Karpas-422 (cell line): ENCODE measurements around the gene NKD1. TPM values are rescaled to one million over a fixed set of nuclear protein-coding genes. Genes with fewer than 3 reads are reported as not detected.

Source experiments
- DNase-seq: peaks from one replicate; pipeline ENCODE4 v3.0.0-alpha.2; 2015
- H2AFZ ChIP-seq: fragments of 200-600 bp; sonication (generic); 2 replicates; pipeline ENCODE4 v1.6.1; 2014; ENCODE audit warnings: antibody characterized with exemption, low read length, mixed read lengths
- H3K27ac ChIP-seq: fragments of 200-600 bp; sonication (generic); 2 replicates; pipeline ENCODE4 v1.5.1; 2014; ENCODE audit warnings: mild to moderate bottlenecking, low read length, moderate library complexity
- H3K27me3 ChIP-seq: fragments of 200-600 bp; sonication (generic); 2 replicates; pipeline ENCODE4 v1.6.1; 2014; ENCODE audit warnings: low read length, mixed read lengths
- H3K36me3 ChIP-seq: fragments of 200-600 bp; sonication (generic); 2 replicates; pipeline ENCODE4 v1.6.1; 2014; ENCODE audit warnings: low read length, mixed read lengths; ENCODE audit not compliant: insufficient read depth
- H3K4me1 ChIP-seq: fragments of 200-600 bp; sonication (generic); 2 replicates; pipeline ENCODE4 v1.6.1; 2014; ENCODE audit warnings: mild to moderate bottlenecking, low read length, mixed read lengths
- H3K4me2 ChIP-seq: fragments of 200-600 bp; sonication (generic); 2 replicates; pipeline ENCODE4 v1.6.1; 2014; ENCODE audit warnings: low read length, low read depth, mild to moderate bottlenecking; ENCODE audit not compliant: poor library complexity, severe bottlenecking
- H3K4me3 ChIP-seq: fragments of 200-600 bp; sonication (generic); 2 replicates; pipeline ENCODE4 v1.5.1; 2014; ENCODE audit warnings: mild to moderate bottlenecking, antibody characterized with exemption, low read length, mixed read lengths
- H3K79me2 ChIP-seq: fragments of 200-600 bp; sonication (generic); 2 replicates; pipeline ENCODE4 v1.6.1; 2014; ENCODE audit warnings: mild to moderate bottlenecking, low read length, mixed read lengths
- H3K9ac ChIP-seq: fragments of 200-600 bp; sonication (generic); 2 replicates; pipeline ENCODE4 v1.6.0; 2014; ENCODE audit warnings: low read length
- H3K9me2 ChIP-seq: fragments of 200-600 bp; sonication (generic), shearing (Covaris generic); replicated peaks from 2 replicates; pipeline ENCODE4 v1.6.0; 2014; ENCODE audit warnings: mild to moderate bottlenecking, low read length, moderate library complexity; ENCODE audit not compliant: insufficient read depth
- H3K9me3 ChIP-seq: fragments of 300-700, 200-600 bp; sonication (generic); 2 replicates; pipeline ENCODE4 v1.6.1; 2014; ENCODE audit warnings: low read length, mixed read lengths
- H4K20me1 ChIP-seq: fragments of 200-600 bp; sonication (generic); 2 replicates; pipeline ENCODE4 v1.6.1; 2014; ENCODE audit warnings: mild to moderate bottlenecking, antibody characterized with exemption, low read length, low read depth; ENCODE audit not compliant: insufficient read depth
- total RNA-seq: library from RNA; depleted of rRNA; stranded (reverse); fragments of >200 nt; shearing (Covaris generic); gene quantifications from 2 replicates; pipeline ENCODE4 v1.2.3, GENCODE V29; 2014; ENCODE audit warnings: low replicate concordance

Gene NKD1
- total RNA-seq, 1 experiment from 2014 or later: not detected

DNA sequence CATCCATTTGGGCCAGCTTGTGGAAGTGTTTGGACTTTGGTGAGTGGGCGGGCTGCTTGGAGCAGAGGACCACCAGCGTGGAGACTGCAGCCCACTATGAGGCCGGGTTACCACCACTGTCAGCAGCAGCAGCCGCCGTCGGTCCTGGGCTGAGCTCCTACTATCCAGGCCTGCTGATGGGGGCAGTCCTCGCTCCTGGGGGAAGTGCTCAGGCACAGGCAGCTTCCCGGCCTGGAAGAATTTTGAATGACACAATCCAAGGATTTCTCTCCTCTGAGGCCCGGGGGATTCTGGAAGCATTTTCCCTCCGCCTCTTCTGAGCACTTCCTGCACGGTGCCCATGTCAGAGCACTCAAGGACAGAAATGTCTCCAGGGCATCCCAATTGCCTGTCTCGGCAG, 139.9 kb downstream of the NKD1 start:
- no peak overlapping the region for H3K9ac ChIP-seq
- DNase-seq: no peak
- no peaks in the 10 kb centered on the region for H3K36me3 ChIP-seq
- no peaks in the 10 kb centered on the region for H4K20me1 ChIP-seq
- no peaks in the 10 kb centered on the region for H3K27me3 ChIP-seq
- no peak overlapping the region for H3K27ac ChIP-seq
- no peak overlapping the region for H3K4me3 ChIP-seq
- no peaks in the 10 kb centered on the region for H3K9me2 ChIP-seq
- H3K79me2 ChIP-seq: no peaks in the 10 kb centered on the region
- no peak overlapping the region for H2AFZ ChIP-seq
- no peaks in the 10 kb centered on the region for H3K4me1 ChIP-seq
- no peak overlapping the region for H3K4me2 ChIP-seq
- no peaks in the 10 kb centered on the region for H3K9me3 ChIP-seq

DNA sequence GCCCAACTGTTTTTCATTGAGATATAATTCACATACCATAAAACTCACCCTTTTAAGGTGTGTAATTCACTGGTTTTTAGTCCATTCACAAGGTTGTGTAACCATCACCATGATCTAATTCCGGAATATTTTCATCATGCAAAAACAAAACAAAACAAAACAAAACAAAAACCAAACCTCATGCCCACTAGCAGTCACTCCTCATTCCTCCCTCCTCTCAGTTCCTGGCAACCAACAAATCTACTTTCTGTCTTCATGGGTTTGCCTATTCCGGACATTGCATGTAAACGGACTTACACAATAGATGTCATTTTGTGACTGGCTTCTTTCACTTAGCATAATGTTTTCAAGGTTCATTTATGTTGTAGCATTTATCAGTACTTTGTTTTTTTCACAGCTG, 140.7 kb downstream of the NKD1 start:
- H3K4me3 ChIP-seq: no peak overlapping the region
- H3K9me2 ChIP-seq: no peaks in the 10 kb centered on the region
- no peaks in the 10 kb centered on the region for H3K79me2 ChIP-seq
- no peak overlapping the region for H3K9ac ChIP-seq
- no peak overlapping the region for H3K4me2 ChIP-seq
- H3K27ac ChIP-seq: no peak overlapping the region
- no peaks in the 10 kb centered on the region for H3K27me3 ChIP-seq
- H3K9me3 ChIP-seq: no peaks in the 10 kb centered on the region
- no peak for DNase-seq
- no peaks in the 10 kb centered on the region for H3K4me1 ChIP-seq
- no peaks in the 10 kb centered on the region for H4K20me1 ChIP-seq
- H2AFZ ChIP-seq: no peak overlapping the region
- H3K36me3 ChIP-seq: no peaks in the 10 kb centered on the region

- Histone ChIP-seq H3K9me3 (no peaks in the 10 kb centered on the region), H3K9ac (no peak overlapping the region), H3K4me1 (no peaks in the 10 kb centered on the region), H3K27ac (no peak overlapping the region), H2AFZ (no peak overlapping the region), H3K79me2 (no peaks in the 10 kb centered on the region), H3K4me3 (no peak overlapping the region), H4K20me1 (no peaks in the 10 kb centered on the region), H3K9me2 (no peaks in the 10 kb centered on the region), H3K27me3 (no peaks in the 10 kb centered on the region), H3K4me2 (no peak overlapping the region), H3K36me3 (no peaks in the 10 kb centered on the region)
- DNase-seq: no peak
These were observed 142.0 kb downstream of the NKD1 start for GRCh38 chr16:50690177-50690576.

DNA sequence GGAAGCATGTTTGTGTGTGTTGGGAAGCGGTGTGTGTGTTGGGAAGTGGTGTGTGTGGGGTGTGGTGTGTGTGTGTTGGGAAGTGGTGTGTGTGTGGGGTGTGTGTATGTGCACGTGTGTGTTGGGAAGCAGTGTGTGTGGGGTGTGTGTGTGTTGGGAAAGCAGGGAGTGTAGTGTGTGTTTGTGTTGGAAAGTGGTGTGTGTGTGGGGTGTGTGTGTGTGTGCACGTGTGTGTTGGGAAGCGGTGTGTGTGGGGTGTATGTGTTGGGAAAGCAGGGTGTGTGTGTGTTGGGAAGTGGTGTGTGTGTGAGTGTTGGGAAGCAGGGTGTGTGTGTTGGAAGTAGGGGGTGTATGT, 144.4 kb downstream of the NKD1 start:
- Histone ChIP-seq H3K9ac (no peak overlapping the region), H3K4me1 (no peaks in the 10 kb centered on the region), H3K27ac (no peak overlapping the region), H3K9me2 (no peaks in the 10 kb centered on the region), H3K4me3 (no peak overlapping the region), H3K36me3 (no peaks in the 10 kb centered on the region), H4K20me1 (no peaks in the 10 kb centered on the region), H3K9me3 (no peaks in the 10 kb centered on the region), H3K4me2 (no peak overlapping the region), H3K79me2 (no peaks in the 10 kb centered on the region), H3K27me3 (no peaks in the 10 kb centered on the region), H2AFZ (no peak overlapping the region)
- no peak for DNase-seq

DNA sequence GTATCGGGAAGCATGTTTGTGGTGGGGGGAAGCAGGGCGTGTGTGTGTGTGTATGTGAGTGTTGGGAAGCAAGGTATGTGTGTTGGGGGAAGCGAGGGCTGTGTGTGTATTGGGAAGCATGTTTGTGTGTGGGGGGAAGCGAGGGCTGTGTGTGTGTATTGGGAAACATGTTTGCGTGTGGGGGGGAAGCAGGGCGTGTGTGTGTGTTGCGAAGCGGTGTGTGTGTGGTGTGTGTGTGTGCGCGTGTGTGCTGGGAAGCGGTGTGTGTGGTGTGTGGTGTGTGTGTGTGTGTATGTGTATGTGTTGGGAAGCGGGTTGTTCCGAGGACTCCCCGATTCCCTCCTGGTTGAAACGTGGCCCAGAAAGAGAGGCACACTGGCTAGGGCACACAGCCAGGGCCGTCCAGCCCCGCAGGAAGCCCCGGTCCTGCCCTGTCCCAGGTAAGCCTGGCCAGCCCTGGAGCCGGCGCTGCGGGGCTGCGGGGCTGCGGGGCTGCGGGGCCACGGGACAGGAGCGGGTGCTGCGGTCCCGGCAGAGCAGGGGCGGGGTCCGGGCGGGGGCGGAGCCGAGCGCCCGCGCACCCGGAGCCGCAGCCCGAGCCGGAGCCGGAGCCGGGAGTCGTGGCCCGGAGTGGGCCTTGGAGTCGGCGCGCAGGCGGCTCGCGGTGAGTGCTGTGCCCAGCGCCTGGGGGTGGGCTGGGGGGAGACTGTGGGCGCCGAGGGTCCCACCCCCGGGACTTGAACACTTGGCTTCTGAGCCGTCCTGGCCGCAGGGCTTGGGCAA, 145.0 kb downstream of the NKD1 start, which contains the start of gene NOD2:
NOD2 (plus strand) TSS at position 608 of the 783 bp plus-strand sequence. CDS start 5,890 bp downstream, outside the sequence.
- Histone ChIP-seq H3K9me3 (no peaks in the 10 kb centered on the region), H3K4me2 (no peak within 1 kb of the TSS), H3K9ac (no peak within 1 kb of the TSS), H3K27ac (no peak within 1 kb of the TSS), H3K27me3 (no peaks in the 10 kb centered on the region), H3K4me1 (peaks cover 3% of the 10 kb centered on the region; the same call in 1 of the 2 replicates), H4K20me1 (no peaks in the 10 kb centered on the region), H3K9me2 (no peaks in the 10 kb centered on the region), H2AFZ (no peak within 1 kb of the TSS), H3K4me3 (no peak within 1 kb of the TSS), H3K79me2 (no peaks in the 10 kb centered on the region), H3K36me3 (no peaks in the 10 kb centered on the region)
- DNase-seq: no peak

GRCh38 chr16:50694206-50694605, 146.0 kb downstream of the NKD1 start:
- DNase-seq: no peak
- no peak overlapping the region for H3K4me2 ChIP-seq
- H3K9me2 ChIP-seq: no peaks in the 10 kb centered on the region
- H2AFZ ChIP-seq: no peak overlapping the region
- peaks cover 3% of the 10 kb centered on the region; the same call in 1 of the 2 replicates for H3K4me1 ChIP-seq
- H3K9ac ChIP-seq: no peak overlapping the region
- H3K36me3 ChIP-seq: no peaks in the 10 kb centered on the region
- no peak overlapping the region for H3K4me3 ChIP-seq
- H3K79me2 ChIP-seq: no peaks in the 10 kb centered on the region
- H3K27ac ChIP-seq: no peak overlapping the region
- no peaks in the 10 kb centered on the region for H3K27me3 ChIP-seq
- H3K9me3 ChIP-seq: no peaks in the 10 kb centered on the region
- H4K20me1 ChIP-seq: no peaks in the 10 kb centered on the region

DNA sequence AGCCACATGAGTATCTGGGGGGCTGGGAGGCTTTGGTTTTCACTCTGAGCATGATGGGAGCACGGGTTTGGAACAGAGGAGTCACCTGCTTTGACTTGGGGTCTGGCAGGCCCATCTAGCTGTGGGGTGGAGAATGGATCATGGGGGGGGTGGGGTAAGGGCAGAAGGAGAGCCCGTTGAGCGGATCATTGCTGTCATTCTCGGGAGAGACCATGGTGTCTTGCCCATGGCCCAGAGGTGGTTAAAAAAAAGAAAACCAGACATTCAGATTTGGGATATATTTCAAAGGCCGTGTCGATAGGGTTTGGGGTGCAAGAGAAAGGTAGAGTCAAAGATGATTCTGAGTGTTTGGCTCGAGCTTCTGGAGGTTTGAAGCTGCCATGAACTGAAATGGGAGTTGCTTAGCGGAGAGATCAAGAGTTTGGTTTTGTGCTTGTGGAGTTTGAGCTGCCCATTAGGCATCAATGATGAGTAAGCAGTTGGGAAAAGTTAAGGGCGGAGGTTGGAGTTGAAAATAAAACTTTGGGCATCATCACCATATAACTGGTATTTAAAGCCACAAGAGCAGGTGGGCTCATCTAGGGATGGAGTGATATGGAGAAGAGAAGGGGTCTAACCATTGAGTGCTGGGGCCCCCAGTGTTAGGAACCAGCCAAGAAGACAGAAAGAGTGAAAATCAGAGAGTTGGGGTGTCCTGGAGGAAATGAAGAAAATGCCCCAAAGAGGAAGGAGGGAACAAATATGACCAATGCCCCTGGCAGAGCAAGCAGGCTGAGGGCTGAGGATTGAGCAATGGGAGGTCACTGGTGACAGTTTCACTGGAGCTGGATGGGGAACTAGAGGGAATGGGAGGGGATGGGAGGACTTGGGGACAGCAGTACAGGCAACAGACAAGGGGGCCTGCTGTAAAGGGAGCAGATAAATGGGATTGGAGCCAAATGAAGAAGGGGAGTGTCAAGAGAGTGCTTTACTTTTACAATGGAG, 147.1 kb downstream of the NKD1 start:
- Histone ChIP-seq H3K4me3 (no peak overlapping the region), H3K4me2 (no peak overlapping the region), H3K36me3 (no peaks in the 10 kb centered on the region), H2AFZ (no peak overlapping the region), H3K27ac (no peak overlapping the region), H3K27me3 (no peaks in the 10 kb centered on the region), H4K20me1 (no peaks in the 10 kb centered on the region), H3K9me3 (no peaks in the 10 kb centered on the region), H3K9ac (no peak overlapping the region), H3K79me2 (no peaks in the 10 kb centered on the region), H3K9me2 (no peaks in the 10 kb centered on the region), H3K4me1 (peaks cover 3% of the 10 kb centered on the region; the same call in 1 of the 2 replicates)
- no peak for DNase-seq

GRCh38 chr16:50696126-50696525, 147.9 kb downstream of the NKD1 start:
- H3K4me2 ChIP-seq: no peak overlapping the region
- H3K9me2 ChIP-seq: no peaks in the 10 kb centered on the region
- no peaks in the 10 kb centered on the region for H3K79me2 ChIP-seq
- H3K9me3 ChIP-seq: no peaks in the 10 kb centered on the region
- no peaks in the 10 kb centered on the region for H3K27me3 ChIP-seq
- no peak overlapping the region for H3K27ac ChIP-seq
- H3K4me1 ChIP-seq: peaks cover 3% of the 10 kb centered on the region; the same call in 1 of the 2 replicates
- no peak overlapping the region for H2AFZ ChIP-seq
- no peaks in the 10 kb centered on the region for H3K36me3 ChIP-seq
- no peak for DNase-seq
- H4K20me1 ChIP-seq: no peaks in the 10 kb centered on the region
- no peak overlapping the region for H3K4me3 ChIP-seq
- no peak overlapping the region for H3K9ac ChIP-seq
